Renal pelvis (tissue), 4 donors: Measurements from ENCODE around the gene ALDH3A2. TPM values are rescaled to one million over a fixed set of nuclear protein-coding genes. Genes with fewer than 3 reads are reported as not detected.

Experiments used
- DNase-seq: peaks from one replicate; pipeline ENCODE4 v3.0.0-alpha.2; 2013
- polyA plus RNA-seq, 3 donors: library from polyadenylated mRNA; unstranded; fragments of 120-200 nt; gene quantifications; one replicate each; pipeline ENCODE4 v1.2.1, GENCODE V29; 2013; ENCODE audit not compliant: insufficient read length in 3 of 3

The ALDH3A2 gene
- polyA plus RNA-seq, 3 donors: 82.6 to 107 (median 100) TPM

DNA sequence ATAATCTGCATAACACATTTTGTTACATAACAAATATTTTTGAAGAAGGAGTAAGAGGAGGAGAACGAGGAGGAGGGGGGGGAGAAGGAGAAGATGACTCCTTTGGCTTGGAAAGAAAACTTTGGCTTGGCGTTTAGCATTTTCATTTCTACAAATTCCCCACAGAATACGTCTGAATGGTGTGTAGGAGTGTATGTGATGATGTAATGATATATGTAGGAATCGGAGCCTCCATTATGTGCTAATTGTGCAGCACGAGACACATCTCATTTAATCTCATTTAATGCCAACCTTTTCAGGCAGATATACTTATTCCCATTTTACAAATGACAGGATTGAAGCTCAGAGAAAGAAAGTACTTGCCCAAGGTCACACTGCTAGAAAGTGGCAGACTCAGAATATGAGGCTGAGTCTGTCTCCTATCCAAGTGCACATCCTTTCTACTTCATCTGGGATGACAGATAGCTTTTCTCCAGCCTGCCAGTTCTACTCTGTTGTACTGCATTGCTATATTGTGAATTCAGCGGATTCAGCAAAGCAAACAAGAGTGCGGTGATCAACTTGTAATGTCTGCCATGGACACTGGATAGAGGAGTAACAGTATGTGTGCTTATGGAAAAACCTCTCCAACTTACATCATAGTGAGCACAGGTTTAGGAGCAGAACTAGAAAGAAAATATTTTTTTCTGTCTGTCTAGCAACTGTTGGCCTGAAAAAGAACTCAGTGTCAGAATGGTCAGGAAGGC lies 78.3 kb downstream of the ALDH3A2 start:
- no peak for DNase-seq

Other genes starting within 250 kb of the ALDH3A2 start
- 1 to 10 TPM in 2 of 3 donors, under 1 TPM in 1; 0.96 to 1.3 (median 1.2) TPM for gene RNF112, start 237.5 kb upstream of the ALDH3A2 start, polyA plus RNA-seq
- gene SLC47A1, start 114.9 kb upstream of the ALDH3A2 start, polyA plus RNA-seq: 10 to 100 TPM; 18.3 to 28.0 (median 26.3) TPM
- 10 to 100 TPM in 2 of 3 donors, 1 to 10 TPM in 1; 4.8 to 12.3 (median 10.2) TPM for gene SLC47A2, start 67.8 kb downstream of the ALDH3A2 start, polyA plus RNA-seq
- 1 to 10 TPM; 1.5 to 1.8 (median 1.6) TPM for gene ALDH3A1, start 99.5 kb downstream of the ALDH3A2 start, polyA plus RNA-seq
- gene ULK2, start 219.2 kb downstream of the ALDH3A2 start, polyA plus RNA-seq: 10 to 100 TPM; 26.0 to 33.1 (median 32.5) TPM